Glomerular endothelial cell (primary cell): ENCODE results near the gene CUTA. TPM values are rescaled to one million over a fixed set of nuclear protein-coding genes. Genes with fewer than 3 reads are reported as not detected.
"Not testable (repeated sequence)": the region's sequence is repeated elsewhere in the genome, so short reads cannot be mapped to it uniquely, and the experiment has no call there.

Experiments used
- DNase-seq: peaks from one replicate; pipeline ENCODE4 v3.0.0-alpha.2; 2011; ENCODE audit warnings: low read depth, low spot score; ENCODE audit errors: extremely low read depth
- total RNA-seq: library from RNA; depleted of rRNA; stranded (reverse); fragments of >200 nt; gene quantifications from 2 replicates; pipeline ENCODE4 v1.2.3, GENCODE V29; 2015

CUTA gene
- total RNA-seq, 1 donor from 2014 or later, result 140 TPM

DNA sequence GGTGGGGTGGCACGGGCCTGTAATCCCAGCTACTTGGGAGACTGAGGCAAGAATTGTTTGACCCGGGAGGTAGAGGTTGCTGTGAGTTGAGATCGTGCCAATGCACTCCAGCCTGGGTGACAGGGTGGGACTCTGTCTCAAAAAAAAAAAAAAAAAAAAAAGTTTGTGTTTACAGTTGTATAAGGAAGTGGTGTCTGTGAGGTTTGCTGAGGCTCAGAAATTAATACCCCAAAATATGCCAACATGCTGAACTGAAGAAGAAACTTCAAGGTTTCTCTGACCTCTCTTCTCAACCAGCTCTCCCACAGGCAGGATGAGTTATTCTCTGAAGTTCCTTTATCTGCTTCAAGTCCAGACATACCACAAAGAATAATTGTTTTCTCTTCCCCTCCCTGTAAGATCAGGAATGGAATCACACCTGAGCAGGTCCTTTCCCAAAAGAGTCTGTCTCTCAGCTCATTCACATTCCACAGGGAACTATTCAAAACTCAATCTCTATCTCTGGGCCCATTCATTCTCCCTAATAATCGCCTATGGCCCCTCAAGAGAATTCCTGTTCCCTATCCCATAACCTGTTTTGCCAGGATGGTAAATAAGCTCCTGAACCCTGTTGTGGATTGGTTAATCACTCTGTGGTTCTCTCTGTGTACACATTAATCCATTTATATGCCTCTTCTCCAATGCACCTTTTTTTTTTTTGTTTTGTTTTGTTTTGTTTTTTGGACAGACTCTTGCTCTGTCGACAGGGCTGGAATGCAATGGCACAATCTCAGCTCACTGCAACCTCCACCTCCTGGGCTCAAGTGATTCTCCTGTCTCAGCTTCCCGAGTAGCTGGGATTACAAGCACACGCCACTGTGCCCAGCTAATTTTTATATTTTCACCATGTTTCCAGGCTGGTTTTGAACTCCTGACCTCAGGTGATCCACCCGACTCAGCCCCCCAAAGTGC, 43.7 kb downstream of the CUTA start:
- no peak for DNase-seq

DNA sequence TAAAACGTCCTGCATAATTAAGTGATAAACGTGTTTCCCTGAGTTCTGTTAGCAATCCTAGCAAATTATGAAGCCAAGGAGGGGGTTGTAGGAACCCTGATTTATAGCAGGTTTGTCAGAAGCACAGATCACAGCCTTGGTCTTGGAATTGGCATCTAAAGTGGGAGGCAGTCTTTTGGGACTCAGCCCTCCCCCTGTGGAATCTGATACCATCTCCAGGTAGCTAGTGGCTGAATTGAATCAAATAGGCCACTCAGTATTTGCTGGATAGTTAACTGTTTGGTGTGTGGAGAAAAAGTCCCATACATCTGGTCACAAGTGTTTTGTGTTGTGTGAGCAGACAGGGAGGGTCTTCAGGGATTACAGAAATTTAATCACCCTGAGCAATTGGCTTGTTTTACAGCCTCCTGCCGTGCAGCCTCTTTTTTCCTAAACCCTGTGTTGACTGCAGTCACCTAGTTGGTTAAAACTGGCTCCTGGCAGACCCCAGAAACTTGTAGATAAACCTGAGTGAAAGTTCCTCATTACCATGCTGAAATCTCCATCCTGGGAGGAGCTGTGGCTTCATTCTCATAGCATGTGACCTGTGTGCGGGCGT, 45.3 kb downstream of the CUTA start:
- no peak for DNase-seq

DNA sequence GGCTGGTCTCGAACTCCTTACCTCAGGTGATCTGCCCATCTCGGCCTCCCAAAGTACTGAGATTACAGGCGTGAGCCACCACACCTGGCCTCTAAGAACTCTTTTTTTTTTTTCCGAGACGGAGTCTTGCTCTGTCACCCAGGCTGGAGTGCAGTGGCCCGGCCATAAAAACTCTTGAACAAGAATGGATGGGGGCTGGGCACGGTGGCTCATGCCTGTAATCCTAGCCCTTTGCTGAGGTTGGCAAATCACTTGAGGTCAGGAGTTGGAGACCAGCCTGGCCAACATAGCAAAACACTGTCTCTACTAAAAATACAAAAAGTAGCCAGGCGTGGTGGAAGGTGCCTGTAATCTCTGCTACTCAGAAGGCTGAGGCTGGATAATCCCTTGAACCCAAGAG, 46.0 kb downstream of the CUTA start:
- not testable (repeated sequence) for DNase-seq

DNA sequence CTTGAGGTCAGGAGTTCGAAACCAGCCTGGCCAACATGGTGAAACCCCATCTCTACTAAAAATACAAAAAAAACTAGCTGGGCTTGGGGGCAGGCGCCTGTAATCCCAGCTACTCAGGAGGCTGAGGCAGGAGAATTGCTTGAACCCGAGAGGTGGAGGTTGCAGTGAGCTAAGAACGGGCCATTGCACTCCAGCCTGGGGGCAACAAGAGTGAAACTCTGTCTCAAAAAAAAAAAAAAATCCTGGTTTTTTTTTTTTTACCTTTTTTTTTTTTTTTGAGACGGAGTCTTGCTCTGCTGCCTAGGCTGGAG, 50.2 kb downstream of the CUTA start:
- not testable (repeated sequence) for DNase-seq

DNA sequence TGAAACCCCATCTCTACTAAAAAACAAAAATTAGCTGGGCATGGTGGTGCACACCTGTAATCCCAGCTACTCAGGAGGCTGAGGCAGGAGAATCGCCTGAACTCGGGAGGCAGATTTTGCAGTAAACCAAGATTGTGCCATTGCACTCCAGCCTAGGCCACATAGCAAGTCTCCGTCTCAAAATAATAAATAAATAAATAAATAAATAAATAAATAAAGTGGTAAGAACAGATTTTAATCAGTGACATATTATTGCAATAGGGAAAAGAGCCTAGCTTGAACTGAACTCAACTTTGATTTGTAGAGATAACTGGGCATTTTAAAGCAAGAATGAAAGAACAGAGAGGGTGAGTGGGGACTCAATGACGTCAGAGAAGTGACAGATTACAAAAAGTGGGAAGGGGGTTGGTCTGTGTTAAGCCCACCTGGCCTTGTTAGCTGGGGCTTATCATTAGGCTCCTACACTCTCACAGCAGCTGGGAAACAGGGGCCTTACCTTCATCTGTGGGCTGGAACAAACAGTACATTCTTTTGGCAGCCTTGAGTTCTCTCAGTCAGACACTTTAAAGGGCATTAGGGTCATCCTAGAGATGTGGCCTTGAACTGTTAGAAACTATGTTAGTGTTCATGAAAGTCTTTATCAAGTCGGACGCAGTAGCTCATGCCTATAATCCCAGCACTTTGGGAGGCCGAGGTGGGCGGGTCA, 50.7 kb downstream of the CUTA start:
- DNase-seq, result no peak

Other genes starting within 250 kb of the CUTA start
- under 0.01 and 0.53 TPM in 2 replicates for gene COL11A2, start 225.6 kb downstream of the CUTA start, total RNA-seq
- 24.6 and 25.2 TPM in 2 replicates for gene RXRB, start 217.4 kb downstream of the CUTA start, total RNA-seq
- gene SLC39A7, start 217.2 kb downstream of the CUTA start, total RNA-seq, result 124 and 143 TPM in 2 replicates
- gene HSD17B8, start 213.5 kb downstream of the CUTA start, total RNA-seq, result 4.0 and 8.0 TPM in 2 replicates
- 9.6 and 15.2 TPM in 2 replicates for gene RING1, start 209.6 kb downstream of the CUTA start, total RNA-seq
- 29.6 and 34.5 TPM in 2 replicates for gene VPS52, start 146.2 kb downstream of the CUTA start, total RNA-seq
- 2,187 and 4,134 TPM in 2 replicates for gene RPS18, start 146.0 kb downstream of the CUTA start, total RNA-seq
- gene B3GALT4, start 141.0 kb downstream of the CUTA start, total RNA-seq, result 4.5 and 6.8 TPM in 2 replicates
- gene WDR46, start 128.9 kb downstream of the CUTA start, total RNA-seq, result 63.4 and 91.0 TPM in 2 replicates
- gene PFDN6, start 128.5 kb downstream of the CUTA start, total RNA-seq, result 34.1 and 40.8 TPM in 2 replicates
- gene RGL2, start 119.2 kb downstream of the CUTA start, total RNA-seq, result 51.6 and 65.5 TPM in 2 replicates
- gene TAPBP, start 104.0 kb downstream of the CUTA start, total RNA-seq, result 244 and 415 TPM in 2 replicates
- 11.0 and 12.4 TPM in 2 replicates for gene ZBTB22, start 100.4 kb downstream of the CUTA start, total RNA-seq
- gene DAXX, start 95.1 kb downstream of the CUTA start, total RNA-seq, result 47.0 and 58.9 TPM in 2 replicates
- 3.9 and 21.9 TPM in 2 replicates for gene KIFC1, start 26.3 kb downstream of the CUTA start, total RNA-seq
- gene PHF1, start 7.1 kb downstream of the CUTA start, total RNA-seq, result 21.5 and 34.8 TPM in 2 replicates
- gene SYNGAP1, start 2.0 kb upstream of the CUTA start, total RNA-seq, result 3.1 and 6.1 TPM in 2 replicates
- 3.7 and 7.2 TPM in 2 replicates for gene ZBTB9, start 36.5 kb upstream of the CUTA start, total RNA-seq
- gene BAK1, start 162.2 kb upstream of the CUTA start, total RNA-seq, result 24.0 and 33.1 TPM in 2 replicates
- gene ITPR3, start 203.2 kb upstream of the CUTA start, total RNA-seq, result 66.6 and 79.7 TPM in 2 replicates